Kidney capillary endothelial cell (primary cell): ENCODE data around the gene SLC7A4.
A peak's percentile ranks its signal among the peaks of the same experiment; 100 is the strongest.
"Not testable (repeated sequence)": the region's sequence is repeated elsewhere in the genome, so short reads cannot be mapped to it uniquely, and the experiment has no call there.

Experiments
- DNase-seq: peaks from one replicate; pipeline ENCODE4 v3.0.0-alpha.2; 2018; ENCODE audit warnings: low spot score

The SLC7A4 gene

GRCh38 chr22:21032037-21032867 is at the start of gene SLC7A4:
Gene SLC7A4, minus strand, starts transcription at chr22:21032561. Its CDS starts 749 bp downstream, at chr22:21031812.
- DNase-seq, result no peak

GRCh38 chr22:21080435-21081137 is 48.2 kb upstream of the SLC7A4 start:
- DNase-seq, result no peak

- DNase-seq, result no peak
Measured at GRCh38 chr22:21079493-21079892, 47.1 kb upstream of the SLC7A4 start.

- DNase-seq, result no peak
Measured at GRCh38 chr22:21078916-21079315, 46.6 kb upstream of the SLC7A4 start.

GRCh38 chr22:21077884-21078508 is 45.6 kb upstream of the SLC7A4 start:
- no peak for DNase-seq

- DNase-seq, result no peak
Measured at GRCh38 chr22:21076912-21077625, 44.7 kb upstream of the SLC7A4 start.

GRCh38 chr22:21075516-21076138 is 43.3 kb upstream of the SLC7A4 start:
- no peak for DNase-seq

GRCh38 chr22:21074102-21074715 is 41.8 kb upstream of the SLC7A4 start:
- DNase-seq, result peak; percentile 87

GRCh38 chr22:21073482-21073881 is 41.1 kb upstream of the SLC7A4 start:
- no peak for DNase-seq

- no peak for DNase-seq
Measured at GRCh38 chr22:21073023-21073422, 40.7 kb upstream of the SLC7A4 start.

GRCh38 chr22:21071796-21072195 is 39.4 kb upstream of the SLC7A4 start:
- not testable (repeated sequence) for DNase-seq

GRCh38 chr22:21070690-21071615 is 38.6 kb upstream of the SLC7A4 start:
- no peak for DNase-seq

GRCh38 chr22:21069375-21069774 is 37.0 kb upstream of the SLC7A4 start:
- no peak for DNase-seq

GRCh38 chr22:21068681-21069276 is 36.4 kb upstream of the SLC7A4 start:
- DNase-seq, result no peak

- no peak for DNase-seq
Measured at GRCh38 chr22:21067901-21068680, 35.7 kb upstream of the SLC7A4 start.

GRCh38 chr22:21067075-21067900 is 34.9 kb upstream of the SLC7A4 start:
- DNase-seq, result no peak

- DNase-seq, result no peak
Measured at GRCh38 chr22:21064917-21065864, 32.8 kb upstream of the SLC7A4 start.
